HEK293 (cell line): ENCODE measurements around the gene RABGEF1.
A peak's percentile ranks its signal among the peaks of the same experiment; 100 is the strongest.

Experiments used
- CTCF ChIA-PET: fragments of 350-600 bp; formaldehyde crosslinking; extraction: SDS; loops from one replicate; lab custom pipeline; 2021; ENCODE audit warnings: antibody characterized with exemption; lab: Yijun Ruan, JAX
- POLR2A ChIA-PET: fragments of 300-600 bp; formaldehyde crosslinking; extraction: SDS; loops from one replicate; lab custom pipeline; 2020; ENCODE audit warnings: antibody characterized with exemption, inconsistent platforms; lab: Yijun Ruan, JAX
- H3K27ac ChIP-seq: fragments of 200-500 bp; sonication (Bioruptor generic); 2 replicates; pipeline ENCODE4 v1.5.1; 2014; ENCODE audit warnings: low read depth, low read length, control low read depth, inconsistent platforms; ENCODE audit errors: extremely low read depth
- H3K36me3 ChIP-seq, 2 experiments: fragments of 200-500 bp in 1 of 2; sonication (Bioruptor generic) in 1 of 2; 1 replicate in 1 of 2; 2 replicates in 1 of 2; pipeline ENCODE4 v1.5.1; 2014 to 2017; ENCODE audit warnings: inconsistent platforms in 2 of 2, low read length in 2 of 2; ENCODE audit not compliant: control insufficient read depth in 2 of 2, insufficient read depth in 1 of 2
- H3K4me1 ChIP-seq: fragments of 200-500 bp; sonication (Bioruptor generic); 2 replicates; pipeline ENCODE4 v1.5.1; 2014; ENCODE audit warnings: mild to moderate bottlenecking, low read length, inconsistent platforms; ENCODE audit not compliant: control insufficient read depth, insufficient read depth
- H3K4me3 ChIP-seq: 2 replicates; pipeline ENCODE4 v1.5.1; 2011; ENCODE audit warnings: low read depth, mild to moderate bottlenecking, control low read depth, low read length, moderate library complexity
- H3K9me3 ChIP-seq: fragments of 200-500 bp; sonication (Bioruptor generic); 2 replicates; pipeline ENCODE4 v1.5.1; 2014; ENCODE audit warnings: low read depth, low read length, inconsistent platforms; ENCODE audit not compliant: control insufficient read depth, insufficient read depth
- ATF2 ChIP-seq: fragments of 450-650 bp; formaldehyde crosslinking; IDR thresholded peaks from 2 replicates; pipeline ENCODE4 v1.5.1; 2016; ENCODE audit warnings: missing biosample characterization, missing genetic modification characterization, low read depth
- HOXC10 ChIP-seq: sonication (generic); formaldehyde crosslinking; IDR thresholded peaks from 2 replicates; pipeline ENCODE4 v1.8.1; 2023; ENCODE audit warnings: mild to moderate bottlenecking, missing genetic modification reagents
- HOXD13 ChIP-seq: sonication (generic); formaldehyde crosslinking; IDR thresholded peaks from 2 replicates; pipeline ENCODE4 v1.8.0; 2022; ENCODE audit warnings: missing genetic modification reagents, borderline replicate concordance
- MEIS1 ChIP-seq: sonication (generic); formaldehyde crosslinking; IDR thresholded peaks from 2 replicates; pipeline ENCODE4 v1.8.1; 2022; ENCODE audit warnings: missing genetic modification reagents, mild to moderate bottlenecking, borderline replicate concordance
- RBAK ChIP-seq: fragments of 450-650 bp; formaldehyde crosslinking; IDR thresholded peaks from 2 replicates; pipeline ENCODE4 v1.5.1; 2016; ENCODE audit warnings: missing biosample characterization, missing genetic modification characterization
- SCRT2 ChIP-seq: fragments of 450-650 bp; formaldehyde crosslinking; IDR thresholded peaks from 2 replicates; pipeline ENCODE4 v1.5.1; 2016; ENCODE audit warnings: missing biosample characterization, missing genetic modification characterization
- SP2 ChIP-seq: fragments of 450-650 bp; formaldehyde crosslinking; IDR thresholded peaks from 2 replicates; pipeline ENCODE4 v1.5.1; 2016; ENCODE audit warnings: missing biosample characterization, missing genetic modification characterization
- TRIM28 ChIP-seq: IDR thresholded peaks from 2 replicates; pipeline ENCODE4 v1.6.1; 2011; ENCODE audit warnings: low read length, control low read depth, borderline replicate concordance
- ZBTB6 ChIP-seq: fragments of 450-650 bp; formaldehyde crosslinking; IDR thresholded peaks from 2 replicates; pipeline ENCODE4 v1.5.1; 2017; ENCODE audit warnings: missing biosample characterization, missing genetic modification characterization
- ZFP37 ChIP-seq: fragments of 450-650 bp; formaldehyde crosslinking; IDR thresholded peaks from 2 replicates; pipeline ENCODE4 v1.5.1; 2016; ENCODE audit warnings: missing biosample characterization, missing genetic modification characterization
- ZNF112 ChIP-seq: fragments of 450-650 bp; formaldehyde crosslinking; IDR thresholded peaks from 2 replicates; pipeline ENCODE4 v1.5.0; 2017; ENCODE audit warnings: missing biosample characterization, missing genetic modification characterization
- ZNF214 ChIP-seq: fragments of 450-650 bp; formaldehyde crosslinking; IDR thresholded peaks from 2 replicates; pipeline ENCODE4 v1.5.1; 2017; ENCODE audit warnings: missing biosample characterization, mild to moderate bottlenecking, missing genetic modification characterization, borderline replicate concordance
- ZNF266 ChIP-seq: fragments of 450-650 bp; formaldehyde crosslinking; IDR thresholded peaks from 2 replicates; pipeline ENCODE4 v1.5.1; 2016; ENCODE audit warnings: missing biosample characterization, missing genetic modification characterization, low read depth
- ZNF280C ChIP-seq: fragments of 450-650 bp; formaldehyde crosslinking; IDR thresholded peaks from 2 replicates; pipeline ENCODE4 v1.5.1; 2016; ENCODE audit warnings: missing biosample characterization, missing genetic modification characterization
- ZNF335 ChIP-seq: fragments of 450-650 bp; formaldehyde crosslinking; conservative IDR thresholded peaks from 2 replicates; pipeline ENCODE4 v1.5.1; 2016; ENCODE audit warnings: missing biosample characterization, missing genetic modification characterization
- ZNF350 ChIP-seq: fragments of 450-650 bp; formaldehyde crosslinking; IDR thresholded peaks from 2 replicates; pipeline ENCODE4 v1.5.0; 2017; ENCODE audit warnings: missing biosample characterization, mild to moderate bottlenecking, missing genetic modification characterization
- ZNF48 ChIP-seq: fragments of 450-650 bp; formaldehyde crosslinking; IDR thresholded peaks from 2 replicates; pipeline ENCODE4 v1.5.1; 2016; ENCODE audit warnings: missing biosample characterization, missing genetic modification characterization
- ZNF514 ChIP-seq: fragments of 450-650 bp; formaldehyde crosslinking; IDR thresholded peaks from 2 replicates; pipeline ENCODE4 v1.5.1; 2016; ENCODE audit warnings: missing biosample characterization, missing genetic modification characterization
- ZNF521 ChIP-seq: fragments of 450-650 bp; formaldehyde crosslinking; IDR thresholded peaks from 2 replicates; pipeline ENCODE4 v1.5.1; 2017; ENCODE audit warnings: missing biosample characterization, mild to moderate bottlenecking, missing genetic modification characterization
- ZNF529 ChIP-seq: fragments of 450-650 bp; formaldehyde crosslinking; IDR thresholded peaks from 2 replicates; pipeline ENCODE4 v1.5.1; 2017; ENCODE audit warnings: missing genetic modification characterization, missing biosample characterization; ENCODE audit not compliant: insufficient replicate concordance
- ZNF530 ChIP-seq: fragments of 450-650 bp; formaldehyde crosslinking; IDR thresholded peaks from 2 replicates; pipeline ENCODE4 v1.5.1; 2016; ENCODE audit warnings: low read depth, missing biosample characterization, missing genetic modification characterization
- ZNF555 ChIP-seq: fragments of 450-650 bp; formaldehyde crosslinking; conservative IDR thresholded peaks from 2 replicates; pipeline ENCODE4 v1.5.1; 2017; ENCODE audit warnings: missing biosample characterization, mild to moderate bottlenecking, missing genetic modification characterization, inconsistent platforms
- ZNF645 ChIP-seq: fragments of 450-650 bp; formaldehyde crosslinking; IDR thresholded peaks from 2 replicates; pipeline ENCODE4; 2016; ENCODE audit warnings: missing biosample characterization, missing genetic modification characterization
- ZNF747 ChIP-seq: fragments of 450-650 bp; formaldehyde crosslinking; IDR thresholded peaks from 2 replicates; pipeline ENCODE4 v1.5.1; 2016; ENCODE audit warnings: missing biosample characterization, missing genetic modification characterization
- ZNF76 ChIP-seq: fragments of 450-650 bp; formaldehyde crosslinking; IDR thresholded peaks from 2 replicates; pipeline ENCODE4; 2016; ENCODE audit warnings: low read depth, missing biosample characterization, missing genetic modification characterization, borderline replicate concordance
- ZNF777 ChIP-seq: fragments of 450-650 bp; formaldehyde crosslinking; IDR thresholded peaks from 2 replicates; pipeline ENCODE4 v1.5.1; 2017; ENCODE audit warnings: missing biosample characterization, missing genetic modification characterization, borderline replicate concordance
- ZSCAN18 ChIP-seq: fragments of 450-650 bp; formaldehyde crosslinking; IDR thresholded peaks from 2 replicates; pipeline ENCODE4 v1.5.1; 2016; ENCODE audit warnings: missing biosample characterization, missing genetic modification characterization

Gene RABGEF1

GRCh38 chr7:66740302-66740979 lies at the start of gene RABGEF1:
RABGEF1 (plus strand) TSS chr7:66740733; CDS start chr7:66771900, 31,167 bp downstream.
- ChIA-PET POLR2A (interaction anchor here (0.6 to 2.9 kb wide), 19 partner anchors 8 to 255 kb away, joined by 3 to 12 read pairs (median 4); partner anchors contain the start of genes KCTD7 and SBDS), CTCF (no interaction called here)
- no peaks in the 10 kb centered on the region for H3K9me3 ChIP-seq
- peaks cover 3 to 15% of the 10 kb centered on the region in 2 experiments; a peak in 2 of 3 replicates for H3K36me3 ChIP-seq
- H3K27ac ChIP-seq: peak within 1 kb of the TSS; percentile 84
- peak within 1 kb of the TSS; percentile 97 for H3K4me3 ChIP-seq
- H3K4me1 ChIP-seq: no peaks in the 10 kb centered on the region
- TF ChIP-seq HOXD13 (CRISPR knock-in tag) (no peak), ZNF214 (tag by site-specific recombination) (no peak), ZNF514 (tag by site-specific recombination) (no peak), TRIM28 (no peak), ZNF777 (no peak), ZNF747 (no peak), ZNF555 (no peak), ZNF335 (tag by site-specific recombination) (peak; percentile 64; the same call in 1 of the 2 replicates), MEIS1 (CRISPR knock-in tag) (no peak), ZSCAN18 (tag by site-specific recombination) (no peak), ZFP37 (no peak), ZNF529 (no peak), HOXC10 (CRISPR knock-in tag) (0 out of 2 replicates have a peak, but pooled peaks have one; percentile 27), ATF2 (tag by site-specific recombination) (no peak), SP2 (tag by site-specific recombination) (peak; percentile 96), ZNF521 (tag by site-specific recombination) (no peak), ZNF645 (tag by site-specific recombination) (no peak), ZNF280C (no peak), ZBTB6 (tag by site-specific recombination) (no peak), ZNF112 (no peak), ZNF76 (tag by site-specific recombination) (0 out of 2 replicates have a peak, but pooled peaks have one; percentile 10), SCRT2 (tag by site-specific recombination) (peak; percentile 93), ZNF530 (tag by site-specific recombination) (no peak), ZNF350 (tag by site-specific recombination) (no peak), ZNF266 (tag by site-specific recombination) (no peak), RBAK (tag by site-specific recombination) (no peak), ZNF48 (tag by site-specific recombination) (no peak)
